ENCODE data around the gene DCBLD1. TPM values are rescaled to one million over a fixed set of nuclear protein-coding genes. Genes with fewer than 3 reads are reported as not detected.
"Not testable (repeated sequence)": the region's sequence is repeated elsewhere in the genome, so short reads cannot be mapped to it uniquely, and the experiment has no call there.

DCBLD1 gene
- polyA plus RNA-seq, 1 donor: 14.2 TPM

DNA sequence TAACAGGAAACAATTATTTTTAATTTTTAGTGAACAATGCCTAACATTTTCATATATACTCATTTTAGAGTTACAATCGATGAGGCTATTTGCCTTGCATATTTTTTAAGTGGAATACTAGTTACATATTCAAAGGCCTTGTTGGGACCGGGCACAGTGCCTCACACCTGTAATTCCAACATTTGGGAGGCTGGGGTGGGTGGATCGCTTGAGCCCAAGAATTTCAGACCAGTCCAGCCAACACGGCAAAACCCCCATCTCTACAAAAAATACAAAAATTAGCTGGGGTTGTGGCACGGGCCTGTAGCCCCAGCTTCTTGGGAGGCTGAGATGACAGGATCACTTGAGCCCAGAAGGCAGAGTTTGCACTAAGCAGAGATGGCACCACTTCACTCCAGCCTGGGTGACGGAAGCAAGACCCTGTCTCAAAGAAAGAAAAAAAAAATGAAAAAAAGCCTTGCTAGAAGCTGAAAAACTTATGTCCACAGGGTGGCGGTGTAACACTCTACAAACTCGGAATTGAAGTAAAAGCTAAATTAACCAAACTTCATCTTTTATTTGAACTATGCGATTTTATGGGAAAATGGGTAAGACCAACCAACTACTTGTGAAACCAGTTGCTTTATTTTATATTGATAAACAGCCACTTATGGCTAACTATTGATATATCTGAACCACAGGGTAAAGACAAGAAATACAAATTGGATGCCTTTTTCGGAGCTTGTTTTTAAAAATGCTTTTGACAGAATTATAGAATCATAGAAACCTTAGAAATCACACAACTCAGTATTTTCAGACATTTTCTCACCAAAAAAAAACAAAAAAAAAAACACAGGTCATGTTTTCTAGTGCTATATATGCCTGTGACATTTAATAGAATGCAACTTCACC lies 32.7 kb upstream of the DCBLD1 start:
- Histone ChIP-seq H3K9me3 (ENCODE audit: control insufficient read depth, low read depth, low read length) (no peaks in the 10 kb centered on the region), H3K27ac (ENCODE audit: low read length) (no peak overlapping the region), H3K27me3 (ENCODE audit: control insufficient read depth, insufficient read depth, low read length) (no peaks in the 10 kb centered on the region), H3K36me3 (ENCODE audit: control insufficient read depth, insufficient read depth, low read length) (no peaks in the 10 kb centered on the region), H3K4me1 (ENCODE audit: control insufficient read depth, insufficient read depth, low read length) (peaks cover 15% of the 10 kb centered on the region), H3K4me3 (ENCODE audit: low read length) (no peak overlapping the region)
- 20% methylated on average over 1 of the region's 10 CpGs for WGBS (ENCODE audit: insufficient coverage, low lambda C conversion rate)
- peak; percentile 44 to 50 for DNase-seq

DNA sequence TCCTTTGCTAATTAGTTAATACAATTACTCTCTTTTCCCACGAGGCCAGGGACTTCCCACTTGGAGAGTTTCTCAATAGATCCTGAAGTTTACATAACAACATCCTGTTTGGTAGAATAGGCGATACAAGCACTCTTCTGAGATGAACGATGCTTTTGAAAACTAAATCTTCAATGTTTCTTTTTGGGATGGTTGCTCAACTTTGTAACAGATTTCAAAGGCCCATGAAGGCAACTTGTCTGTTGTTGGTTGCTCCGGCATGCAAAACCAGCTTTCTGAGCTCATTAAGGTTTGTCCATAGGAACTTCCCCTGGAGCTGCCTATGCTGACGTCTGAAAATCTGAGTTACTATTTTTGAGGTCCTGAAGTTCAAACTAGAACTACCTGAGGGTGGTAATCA lies 30.8 kb upstream of the DCBLD1 start:
- DNase-seq: no peak

DNA sequence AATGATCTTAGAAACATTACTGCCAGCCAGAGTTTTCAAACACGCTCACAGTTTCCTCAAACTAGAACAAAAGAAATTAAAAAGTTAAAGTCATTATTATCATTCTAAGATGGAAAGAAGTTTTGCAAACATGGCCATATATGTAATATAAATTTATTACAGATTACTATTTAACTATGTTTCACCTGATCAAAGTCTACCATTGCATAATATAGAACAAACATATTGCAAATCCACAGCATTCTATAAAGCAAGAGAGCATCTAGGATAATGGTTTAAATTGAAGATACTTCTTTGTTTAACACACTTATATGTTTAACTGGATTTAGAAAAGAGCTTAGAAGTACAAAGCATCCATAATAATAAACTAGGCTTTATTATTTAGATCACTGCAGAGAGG lies 26.2 kb upstream of the DCBLD1 start:
- Histone ChIP-seq H3K36me3 (ENCODE audit: control insufficient read depth, insufficient read depth, low read length) (no peaks in the 10 kb centered on the region), H3K4me1 (ENCODE audit: control insufficient read depth, insufficient read depth, low read length) (peaks cover 13% of the 10 kb centered on the region), H3K27me3 (ENCODE audit: control insufficient read depth, insufficient read depth, low read length) (no peaks in the 10 kb centered on the region), H3K9me3 (ENCODE audit: control insufficient read depth, low read depth, low read length) (no peaks in the 10 kb centered on the region), H3K4me3 (ENCODE audit: low read length) (no peak overlapping the region), H3K27ac (ENCODE audit: low read length) (peak overlapping the region; percentile 20)
- no CpG with 5 or more reads among the region's 1 CpG for WGBS (ENCODE audit: insufficient coverage, low lambda C conversion rate)
- DNase-seq: peak in 1 of 2 donors; percentile 64

More for the DNA sequence above, 30.8 kb upstream of the DCBLD1 start:
- Histone ChIP-seq H3K4me3 (ENCODE audit: low read length) (no peak overlapping the region), H3K27ac (ENCODE audit: low read length) (no peak overlapping the region), H3K27me3 (ENCODE audit: control insufficient read depth, insufficient read depth, low read length) (no peaks in the 10 kb centered on the region), H3K4me1 (ENCODE audit: control insufficient read depth, insufficient read depth, low read length) (peaks cover 21% of the 10 kb centered on the region), H3K9me3 (ENCODE audit: control insufficient read depth, low read depth, low read length) (no peaks in the 10 kb centered on the region), H3K36me3 (ENCODE audit: control insufficient read depth, insufficient read depth, low read length) (no peaks in the 10 kb centered on the region)
- WGBS (ENCODE audit: insufficient coverage, low lambda C conversion rate): no CpG with 5 or more reads among the region's 5 CpGs

DNA sequence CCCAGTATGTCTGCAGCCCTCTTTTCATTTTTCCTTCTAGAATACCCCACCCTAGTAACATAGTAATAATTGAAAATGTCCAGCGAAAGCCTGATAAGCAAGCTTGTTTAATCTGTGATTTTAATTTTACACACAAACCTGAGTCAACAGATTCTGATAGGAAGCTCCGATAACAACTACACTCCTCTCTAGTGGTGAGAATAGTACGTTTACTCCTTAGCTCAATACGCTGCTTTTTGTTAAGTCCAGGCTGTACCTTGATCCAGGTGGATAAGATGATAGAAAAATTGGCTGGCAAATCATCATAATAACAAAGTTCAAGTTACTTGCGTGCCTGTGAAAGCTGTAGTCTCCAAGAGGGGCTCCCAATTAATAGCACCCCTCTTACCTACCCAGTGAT lies 25.5 kb upstream of the DCBLD1 start:
- no peak for DNase-seq
- H3K27me3 ChIP-seq (ENCODE audit: control insufficient read depth, insufficient read depth, low read length): no peaks in the 10 kb centered on the region
- H3K36me3 ChIP-seq (ENCODE audit: control insufficient read depth, insufficient read depth, low read length): no peaks in the 10 kb centered on the region
- peak overlapping the region; percentile 14 for H3K27ac ChIP-seq (ENCODE audit: low read length)
- peaks cover 6% of the 10 kb centered on the region for H3K4me1 ChIP-seq (ENCODE audit: control insufficient read depth, insufficient read depth, low read length)
- H3K9me3 ChIP-seq (ENCODE audit: control insufficient read depth, low read depth, low read length): no peaks in the 10 kb centered on the region
- WGBS (ENCODE audit: insufficient coverage, low lambda C conversion rate): 20% methylated on average over 1 of the region's 5 CpGs
- H3K4me3 ChIP-seq (ENCODE audit: low read length): no peak overlapping the region

DNA sequence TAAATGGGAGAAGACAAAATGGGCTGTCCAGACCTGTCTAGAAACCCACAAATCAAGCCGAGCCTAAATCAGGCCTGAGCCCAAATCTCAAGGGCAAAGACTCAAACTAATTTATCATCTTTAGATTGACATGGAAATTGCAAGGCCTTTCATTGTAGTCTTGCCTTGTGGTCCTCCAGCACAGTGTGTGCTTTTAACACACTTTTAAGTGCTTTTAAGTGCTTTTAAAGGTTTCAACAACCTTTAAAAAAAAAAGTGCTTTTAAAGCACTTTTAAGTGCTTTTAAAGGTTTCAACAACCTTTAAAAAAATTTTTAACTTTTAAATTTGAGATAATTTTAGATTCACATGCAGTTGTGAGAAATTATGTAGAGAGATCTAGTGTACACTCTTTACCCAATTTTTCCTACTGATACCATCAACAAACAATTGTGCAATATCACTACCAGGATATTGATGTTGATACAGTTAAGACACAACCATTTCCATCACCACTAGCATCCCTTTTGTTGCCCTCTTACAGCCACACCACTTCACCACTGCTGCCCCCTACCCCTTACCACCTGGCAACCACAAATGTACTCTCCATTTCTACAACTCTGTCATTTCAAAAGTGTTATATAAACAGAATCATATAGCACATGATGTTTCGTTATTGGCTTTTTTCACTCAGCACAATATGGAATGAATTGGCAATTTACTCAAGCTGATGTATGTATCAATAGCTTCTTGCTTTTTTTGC lies 23.1 kb upstream of the DCBLD1 start:
- DNase-seq: no peak
- no peaks in the 10 kb centered on the region for H3K9me3 ChIP-seq (ENCODE audit: control insufficient read depth, low read depth, low read length)
- H3K36me3 ChIP-seq (ENCODE audit: control insufficient read depth, insufficient read depth, low read length): no peaks in the 10 kb centered on the region
- no CpG with 5 or more reads among the region's 2 CpGs for WGBS (ENCODE audit: insufficient coverage, low lambda C conversion rate)
- no peak overlapping the region for H3K4me3 ChIP-seq (ENCODE audit: low read length)
- H3K27me3 ChIP-seq (ENCODE audit: control insufficient read depth, insufficient read depth, low read length): no peaks in the 10 kb centered on the region
- H3K27ac ChIP-seq (ENCODE audit: low read length): no peak overlapping the region
- H3K4me1 ChIP-seq (ENCODE audit: control insufficient read depth, insufficient read depth, low read length): peaks cover 6% of the 10 kb centered on the region

DNA sequence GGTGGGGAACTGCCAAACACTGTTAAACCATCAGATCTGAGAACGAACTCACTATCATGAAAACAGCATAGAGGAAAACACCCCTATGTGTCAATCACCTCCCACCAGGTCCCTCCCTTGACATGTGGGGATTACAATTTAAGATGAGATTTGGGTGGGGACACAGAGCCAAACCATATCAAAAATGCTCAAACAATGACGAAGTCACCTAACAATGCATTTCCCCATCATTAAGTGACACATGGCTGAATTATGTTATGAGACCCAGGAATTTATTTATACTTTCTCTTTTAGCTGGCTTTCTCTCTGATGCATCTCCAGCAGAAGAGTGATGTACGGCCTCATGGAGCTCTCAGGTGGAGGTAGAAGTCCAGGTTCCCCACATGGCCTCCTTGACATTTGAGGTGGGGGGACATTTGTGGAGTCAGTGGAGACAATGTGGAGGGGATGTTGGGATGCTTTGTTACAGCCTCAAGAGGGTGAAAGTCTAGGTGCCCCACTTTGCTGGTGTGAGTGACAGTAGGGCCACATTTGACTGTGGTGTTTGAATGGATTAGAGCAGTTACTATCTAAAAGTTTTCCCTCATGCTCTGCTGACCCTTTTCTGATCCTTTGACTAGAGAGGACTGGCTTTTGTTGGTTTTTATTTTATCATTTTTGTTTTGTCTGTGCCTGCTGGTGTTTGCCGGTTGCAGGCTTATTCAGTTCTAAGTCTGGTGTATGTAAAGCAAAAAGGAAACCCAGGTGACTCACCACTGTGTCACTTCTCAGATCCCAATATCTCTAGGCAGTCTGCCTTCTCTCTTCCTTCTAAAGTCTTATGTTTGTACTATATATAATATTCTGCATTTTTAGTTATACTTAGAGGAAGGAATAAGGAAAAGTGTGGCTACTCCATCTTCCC lies 18.5 kb upstream of the DCBLD1 start:
- Histone ChIP-seq H3K4me1 (ENCODE audit: control insufficient read depth, insufficient read depth, low read length) (no peaks in the 10 kb centered on the region), H3K27me3 (ENCODE audit: control insufficient read depth, insufficient read depth, low read length) (no peaks in the 10 kb centered on the region), H3K36me3 (ENCODE audit: control insufficient read depth, insufficient read depth, low read length) (no peaks in the 10 kb centered on the region), H3K27ac (ENCODE audit: low read length) (no peak overlapping the region), H3K4me3 (ENCODE audit: low read length) (no peak overlapping the region), H3K9me3 (ENCODE audit: control insufficient read depth, low read depth, low read length) (no peaks in the 10 kb centered on the region)
- no peak for DNase-seq
- 100% methylated on average over 1 of the region's 4 CpGs for WGBS (ENCODE audit: insufficient coverage, low lambda C conversion rate)

DNA sequence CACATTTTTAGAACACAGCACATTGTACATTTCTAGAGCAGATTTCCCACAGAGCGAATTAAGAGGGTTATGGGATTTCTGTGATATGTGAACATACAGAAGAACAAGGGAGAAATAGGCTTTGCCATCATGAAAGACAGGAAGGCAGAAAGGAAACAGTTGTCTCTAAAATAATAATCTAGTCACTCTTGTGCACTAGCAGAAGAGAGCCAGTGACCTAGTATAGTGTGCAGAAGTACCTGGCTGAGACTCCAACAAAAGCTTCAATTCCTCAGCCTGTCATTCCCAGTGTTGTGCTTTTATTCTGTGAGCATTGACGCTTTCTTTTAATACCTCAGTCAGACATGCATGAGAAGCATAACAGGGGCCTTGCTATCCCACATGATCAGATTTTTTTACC lies 17.8 kb upstream of the DCBLD1 start:
- Histone ChIP-seq H3K4me1 (ENCODE audit: control insufficient read depth, insufficient read depth, low read length) (no peaks in the 10 kb centered on the region), H3K36me3 (ENCODE audit: control insufficient read depth, insufficient read depth, low read length) (no peaks in the 10 kb centered on the region), H3K27ac (ENCODE audit: low read length) (no peak overlapping the region), H3K27me3 (ENCODE audit: control insufficient read depth, insufficient read depth, low read length) (no peaks in the 10 kb centered on the region), H3K9me3 (ENCODE audit: control insufficient read depth, low read depth, low read length) (no peaks in the 10 kb centered on the region), H3K4me3 (ENCODE audit: low read length) (no peak overlapping the region)
- no peak for DNase-seq
- WGBS (ENCODE audit: insufficient coverage, low lambda C conversion rate): 0% methylated on average over 1 of the region's 2 CpGs

DNA sequence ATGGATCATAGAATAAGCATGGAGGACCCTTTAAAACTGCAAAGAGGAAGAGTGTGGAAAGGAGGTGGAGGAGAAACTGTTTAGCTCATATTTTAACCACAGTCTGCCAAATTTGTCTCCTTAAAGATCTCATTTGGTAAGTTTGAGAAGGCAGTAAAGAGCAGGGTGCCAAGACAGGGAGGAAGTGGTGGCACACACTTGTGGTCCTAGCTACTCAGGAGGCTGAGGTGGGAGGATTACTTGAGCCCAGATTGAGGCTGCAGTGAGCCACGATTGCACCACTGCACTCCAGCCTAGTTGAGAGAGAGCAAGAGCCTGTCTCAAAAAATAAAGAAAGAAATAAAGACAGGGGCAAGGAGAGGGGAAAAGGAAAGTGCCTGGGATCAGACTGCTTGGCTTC lies 16.8 kb upstream of the DCBLD1 start:
- no peaks in the 10 kb centered on the region for H3K9me3 ChIP-seq (ENCODE audit: control insufficient read depth, low read depth, low read length)
- DNase-seq: no peak
- no peak overlapping the region for H3K4me3 ChIP-seq (ENCODE audit: low read length)
- no peak overlapping the region for H3K27ac ChIP-seq (ENCODE audit: low read length)
- no peaks in the 10 kb centered on the region for H3K4me1 ChIP-seq (ENCODE audit: control insufficient read depth, insufficient read depth, low read length)
- WGBS (ENCODE audit: insufficient coverage, low lambda C conversion rate): no CpG with 5 or more reads among the region's 1 CpG
- no peaks in the 10 kb centered on the region for H3K36me3 ChIP-seq (ENCODE audit: control insufficient read depth, insufficient read depth, low read length)
- no peaks in the 10 kb centered on the region for H3K27me3 ChIP-seq (ENCODE audit: control insufficient read depth, insufficient read depth, low read length)

DNA sequence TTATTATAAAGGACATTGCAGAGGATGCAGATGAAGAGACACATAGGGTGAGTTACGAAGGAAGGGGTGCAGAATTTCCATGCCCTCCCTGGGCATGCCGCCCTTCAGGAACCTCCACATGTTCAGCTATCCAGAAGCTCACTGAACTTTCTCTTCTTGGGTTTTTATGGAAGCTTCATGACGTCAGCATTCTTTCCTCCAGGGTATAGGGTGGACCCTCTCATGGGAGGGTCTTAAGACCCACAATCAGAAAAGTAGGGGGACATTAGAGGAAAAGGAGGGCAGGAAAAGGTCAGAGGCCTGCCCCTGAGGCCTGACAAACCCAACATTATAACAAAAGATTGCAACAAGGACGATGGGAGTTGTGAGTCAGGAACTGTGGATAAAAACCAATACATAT lies 14.6 kb upstream of the DCBLD1 start:
- Histone ChIP-seq H3K27ac (ENCODE audit: low read length) (no peak overlapping the region), H3K9me3 (ENCODE audit: control insufficient read depth, low read depth, low read length) (no peaks in the 10 kb centered on the region), H3K27me3 (ENCODE audit: control insufficient read depth, insufficient read depth, low read length) (no peaks in the 10 kb centered on the region), H3K4me3 (ENCODE audit: low read length) (no peak overlapping the region), H3K4me1 (ENCODE audit: control insufficient read depth, insufficient read depth, low read length) (no peaks in the 10 kb centered on the region), H3K36me3 (ENCODE audit: control insufficient read depth, insufficient read depth, low read length) (no peaks in the 10 kb centered on the region)
- DNase-seq: no peak
- WGBS (ENCODE audit: insufficient coverage, low lambda C conversion rate): no CpG with 5 or more reads among the region's 4 CpGs

DNA sequence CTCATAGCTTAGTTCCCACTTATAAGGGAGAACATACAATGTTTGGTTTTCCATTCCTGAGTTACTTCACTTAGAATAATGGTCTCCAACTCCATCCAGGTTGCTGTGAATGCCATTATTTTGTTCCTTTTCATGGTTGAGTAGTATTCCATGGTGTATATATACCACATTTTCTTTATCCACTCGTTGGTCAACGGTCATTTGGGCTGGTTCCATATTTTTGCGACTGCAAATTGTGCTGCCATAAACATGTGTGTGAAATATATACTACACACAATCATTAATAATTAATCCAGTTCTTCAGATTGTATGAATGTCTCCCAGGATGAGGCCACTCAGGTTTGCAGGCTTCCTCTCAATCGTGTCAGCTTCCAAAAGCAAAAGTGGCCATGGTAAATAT lies 13.9 kb upstream of the DCBLD1 start:
- not testable (repeated sequence) for H3K9me3 ChIP-seq (ENCODE audit: control insufficient read depth, low read depth, low read length); H3K4me3 ChIP-seq (ENCODE audit: low read length); H3K27me3 ChIP-seq (ENCODE audit: control insufficient read depth, insufficient read depth, low read length); H3K4me1 ChIP-seq (ENCODE audit: control insufficient read depth, insufficient read depth, low read length); DNase-seq; H3K36me3 ChIP-seq (ENCODE audit: control insufficient read depth, insufficient read depth, low read length); H3K27ac ChIP-seq (ENCODE audit: low read length)
- 74% methylated on average over 4 of the region's 4 CpGs for WGBS (ENCODE audit: insufficient coverage, low lambda C conversion rate)

Data from large intestine (tissue), 3 donors.